T-helper 2 cell treated with Interferon-gamma antibody and Interleukin-4, amounts not matched to agents 5 μg/mL and 100 μg/mL, for 36 hours (primary cell): ENCODE results near the gene TNKS2.
A peak's percentile ranks its signal among the peaks of the same experiment; 100 is the strongest.

Experiments used
- DNase-seq: peaks from one replicate; pipeline ENCODE4 v3.0.0; 2021; ENCODE audit warnings: low spot score
- H3K27ac Mint-ChIP-seq: one replicate; pipeline ENCODE4 v1.8.0; 2021; ENCODE audit warnings: mild to moderate bottlenecking, mixed read lengths
- H3K27me3 Mint-ChIP-seq: one replicate; pipeline ENCODE4 v1.8.0; 2021; ENCODE audit warnings: low read depth, mixed read lengths
- H3K36me3 Mint-ChIP-seq: one replicate; pipeline ENCODE4 v1.8.0; 2021; ENCODE audit warnings: low read depth, mixed read lengths
- H3K4me1 Mint-ChIP-seq: one replicate; pipeline ENCODE4 v1.8.0; 2021; ENCODE audit warnings: low read depth, mixed read lengths
- H3K4me3 Mint-ChIP-seq: one replicate; pipeline ENCODE4 v1.8.0; 2022; ENCODE audit warnings: mild to moderate bottlenecking, moderate library complexity, mixed read lengths
- H3K9me3 Mint-ChIP-seq: one replicate; pipeline ENCODE4 v1.8.0; 2021; ENCODE audit warnings: mixed read lengths

TNKS2 gene

GRCh38 chr10:91776266-91776665 lies 22.0 kb upstream of the TNKS2 start:
- no peaks in the 10 kb centered on the region for H3K36me3 Mint-ChIP-seq

GRCh38 chr10:91778485-91778884 lies 19.7 kb upstream of the TNKS2 start:
- Mint-ChIP-seq H3K9me3 (no peaks in the 10 kb centered on the region), H3K27me3 (peaks cover 37% of the 10 kb centered on the region), H3K36me3 (no peaks in the 10 kb centered on the region), H3K4me3 (no peak overlapping the region), H3K27ac (no peak overlapping the region), H3K4me1 (no peaks in the 10 kb centered on the region)
- no peak for DNase-seq

More at GRCh38 chr10:91776266-91776665, 22.0 kb upstream of the TNKS2 start:
- Mint-ChIP-seq H3K9me3 (no peaks in the 10 kb centered on the region), H3K4me1 (no peaks in the 10 kb centered on the region), H3K27me3 (peaks cover 25% of the 10 kb centered on the region), H3K4me3 (no peak overlapping the region), H3K27ac (no peak overlapping the region)
- no peak for DNase-seq

- Mint-ChIP-seq H3K36me3 (no peaks in the 10 kb centered on the region), H3K4me1 (no peaks in the 10 kb centered on the region), H3K27ac (no peak overlapping the region), H3K4me3 (no peak overlapping the region), H3K9me3 (no peaks in the 10 kb centered on the region), H3K27me3 (peaks cover 38% of the 10 kb centered on the region)
- DNase-seq, result no peak
Measured at GRCh38 chr10:91779011-91779605, 19.1 kb upstream of the TNKS2 start.

- Mint-ChIP-seq H3K4me1 (no peaks in the 10 kb centered on the region), H3K4me3 (no peak overlapping the region), H3K36me3 (no peaks in the 10 kb centered on the region), H3K27ac (no peak overlapping the region), H3K9me3 (no peaks in the 10 kb centered on the region), H3K27me3 (peaks cover 31% of the 10 kb centered on the region)
- DNase-seq, result no peak
Measured at GRCh38 chr10:91782539-91782938, 15.7 kb upstream of the TNKS2 start.

- Mint-ChIP-seq H3K27me3 (peaks cover 16% of the 10 kb centered on the region), H3K27ac (no peak overlapping the region), H3K4me1 (no peaks in the 10 kb centered on the region), H3K36me3 (no peaks in the 10 kb centered on the region), H3K9me3 (no peaks in the 10 kb centered on the region), H3K4me3 (no peak overlapping the region)
- no peak for DNase-seq
Measured at GRCh38 chr10:91785830-91786229, 12.4 kb upstream of the TNKS2 start.

GRCh38 chr10:91787258-91787657 lies 11.0 kb upstream of the TNKS2 start:
- no peak overlapping the region for H3K4me3 Mint-ChIP-seq
- peaks cover 11% of the 10 kb centered on the region for H3K27me3 Mint-ChIP-seq
- H3K27ac Mint-ChIP-seq, result no peak overlapping the region
- H3K36me3 Mint-ChIP-seq, result no peaks in the 10 kb centered on the region
- H3K4me1 Mint-ChIP-seq, result no peaks in the 10 kb centered on the region
- no peak for DNase-seq
- H3K9me3 Mint-ChIP-seq, result no peaks in the 10 kb centered on the region

GRCh38 chr10:91787810-91788209 lies 10.4 kb upstream of the TNKS2 start:
- Mint-ChIP-seq H3K9me3 (no peaks in the 10 kb centered on the region), H3K4me3 (no peak overlapping the region), H3K27me3 (peaks cover 8% of the 10 kb centered on the region), H3K36me3 (no peaks in the 10 kb centered on the region), H3K27ac (no peak overlapping the region), H3K4me1 (no peaks in the 10 kb centered on the region)
- no peak for DNase-seq

- Mint-ChIP-seq H3K36me3 (no peaks in the 10 kb centered on the region), H3K27ac (no peak overlapping the region), H3K27me3 (peaks cover 3% of the 10 kb centered on the region), H3K4me3 (no peak overlapping the region), H3K9me3 (no peaks in the 10 kb centered on the region), H3K4me1 (no peaks in the 10 kb centered on the region)
- DNase-seq, result no peak
Measured at GRCh38 chr10:91788527-91788926, 9.7 kb upstream of the TNKS2 start.

- peak; percentile 53 for DNase-seq
- Mint-ChIP-seq H3K27ac (peak overlapping the region; percentile 95), H3K4me1 (peaks cover 41% of the 10 kb centered on the region), H3K36me3 (peaks cover 19% of the 10 kb centered on the region), H3K27me3 (peaks cover 4% of the 10 kb centered on the region), H3K9me3 (no peaks in the 10 kb centered on the region), H3K4me3 (peak overlapping the region; percentile 86)
Measured at GRCh38 chr10:91796331-91797047, 1.7 kb upstream of the TNKS2 start.

GRCh38 chr10:91797048-91797690 lies 1.1 kb upstream of the TNKS2 start:
- Mint-ChIP-seq H3K4me3 (peak overlapping the region; percentile 86), H3K9me3 (no peaks in the 10 kb centered on the region), H3K4me1 (peaks cover 44% of the 10 kb centered on the region), H3K27ac (peak overlapping the region; percentile 95), H3K36me3 (peaks cover 25% of the 10 kb centered on the region), H3K27me3 (peaks cover 4% of the 10 kb centered on the region)
- DNase-seq, result no peak

- Mint-ChIP-seq H3K4me1 (peaks cover 50% of the 10 kb centered on the region), H3K36me3 (peaks cover 36% of the 10 kb centered on the region), H3K27ac (peak overlapping the region; percentile 94), H3K9me3 (no peaks in the 10 kb centered on the region), H3K4me3 (peak overlapping the region; percentile 91), H3K27me3 (peaks cover 4% of the 10 kb centered on the region)
- DNase-seq, result no peak
Measured at GRCh38 chr10:91798649-91799611, 704 bp downstream of the TNKS2 start.

GRCh38 chr10:91799612-91799975 lies 1.4 kb downstream of the TNKS2 start:
- Mint-ChIP-seq H3K36me3 (peaks cover 39% of the 10 kb centered on the region), H3K4me1 (peaks cover 53% of the 10 kb centered on the region), H3K9me3 (no peaks in the 10 kb centered on the region), H3K27me3 (no peaks in the 10 kb centered on the region), H3K27ac (peak overlapping the region; percentile 17), H3K4me3 (peak overlapping the region; percentile 91)
- no peak for DNase-seq

- H3K36me3 Mint-ChIP-seq, result peaks cover 42% of the 10 kb centered on the region
- peak overlapping the region; percentile 17 for H3K27ac Mint-ChIP-seq
- no peak for DNase-seq
- H3K27me3 Mint-ChIP-seq, result no peaks in the 10 kb centered on the region
- no peaks in the 10 kb centered on the region for H3K9me3 Mint-ChIP-seq
- peaks cover 53% of the 10 kb centered on the region for H3K4me1 Mint-ChIP-seq
- H3K4me3 Mint-ChIP-seq, result peak overlapping the region; percentile 91
Measured at GRCh38 chr10:91800182-91800581, 2.0 kb downstream of the TNKS2 start.
